Colonic mucosa (tissue), 4 donors: ENCODE data around the gene GNA12. TPM values are rescaled to one million over a fixed set of nuclear protein-coding genes. Genes with fewer than 3 reads are reported as not detected.

Source experiments
- DNase-seq: peaks from one replicate; pipeline ENCODE4 v3.0.0-alpha.2; 2020
- H3K27ac ChIP-seq: fragments of 200-600 bp; one replicate; pipeline ENCODE4 v1.8.0; 2021
- H3K27me3 ChIP-seq: fragments of 200-600 bp; one replicate; pipeline ENCODE4 v1.8.0; 2021
- H3K36me3 ChIP-seq: fragments of 200-600 bp; one replicate; pipeline ENCODE4 v1.8.0; 2021
- H3K4me1 ChIP-seq: fragments of 200-600 bp; one replicate; pipeline ENCODE4 v1.8.0; 2021; ENCODE audit warnings: mild to moderate bottlenecking
- H3K4me3 ChIP-seq: fragments of 200-600 bp; one replicate; pipeline ENCODE4 v1.8.0; 2021
- H3K9ac ChIP-seq, 2 donors: one replicate each; pipeline ENCODE4 v1.7.0; 2013; ENCODE audit warnings: control low read depth in 2 of 2, low read depth in 2 of 2, low read length in 2 of 2
- H3K9me3 ChIP-seq: fragments of 200-600 bp; one replicate; pipeline ENCODE4 v1.8.0; 2021
- intact Hi-C: fragments of 100-400 bp; cut with DNase I; formaldehyde crosslinking; loops from one replicate; pipeline ENCODE4 v1.14.1; 2022
- total RNA-seq, 2 donors: library from RNA; stranded (reverse); fragmentation: NEBNext Ultra II Directional in 1 of 2; extraction: Animal tissue kit (Norgen Biotek cat#: 25700) in 1 of 2; gene quantifications; one replicate each; pipeline ENCODE4 v1.2.1, GENCODE V29; 2021
- TF ChIP-seq, protein P1 (sequence below): fragments of 200-600 bp; IDR thresholded peaks from one replicate; pipeline ENCODE4 v1.8.0; 2022; ENCODE audit warnings: antibody characterized with exemption, mild to moderate bottlenecking
- donor health status: healthy.
- donor health status: DM: no; HTN: no; CAD: no.
- donor health status: DM: no; HTN: no; CAD: no.

GNA12 gene
- total RNA-seq, 2 donors from 2014 or later: 19.7 to 24.8 TPM

DNA sequence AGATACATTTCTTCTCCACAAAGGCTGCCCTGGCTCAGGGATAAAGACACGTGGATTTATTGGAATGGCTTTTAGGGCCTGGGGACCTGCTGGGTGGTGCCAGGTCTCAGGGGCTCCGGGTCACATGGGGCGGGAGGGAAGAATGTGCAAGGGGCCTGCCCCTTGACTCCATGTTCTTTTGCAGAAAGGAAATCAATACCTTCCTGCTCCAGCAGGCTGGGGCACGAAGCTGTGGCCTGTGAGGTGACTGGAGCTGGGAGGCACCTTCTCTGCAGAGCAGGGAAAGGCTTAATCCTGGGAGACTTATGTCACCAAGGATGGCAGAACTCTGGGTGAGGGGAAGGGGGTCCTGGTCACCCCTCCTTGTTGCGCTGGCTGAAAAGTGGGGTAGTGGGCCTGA is 42.3 kb upstream of the GNA12 start:
- H3K9ac ChIP-seq: no peak overlapping the region
- H3K36me3 ChIP-seq: no peaks in the 10 kb centered on the region
- TF ChIP-seq, protein P1, sequence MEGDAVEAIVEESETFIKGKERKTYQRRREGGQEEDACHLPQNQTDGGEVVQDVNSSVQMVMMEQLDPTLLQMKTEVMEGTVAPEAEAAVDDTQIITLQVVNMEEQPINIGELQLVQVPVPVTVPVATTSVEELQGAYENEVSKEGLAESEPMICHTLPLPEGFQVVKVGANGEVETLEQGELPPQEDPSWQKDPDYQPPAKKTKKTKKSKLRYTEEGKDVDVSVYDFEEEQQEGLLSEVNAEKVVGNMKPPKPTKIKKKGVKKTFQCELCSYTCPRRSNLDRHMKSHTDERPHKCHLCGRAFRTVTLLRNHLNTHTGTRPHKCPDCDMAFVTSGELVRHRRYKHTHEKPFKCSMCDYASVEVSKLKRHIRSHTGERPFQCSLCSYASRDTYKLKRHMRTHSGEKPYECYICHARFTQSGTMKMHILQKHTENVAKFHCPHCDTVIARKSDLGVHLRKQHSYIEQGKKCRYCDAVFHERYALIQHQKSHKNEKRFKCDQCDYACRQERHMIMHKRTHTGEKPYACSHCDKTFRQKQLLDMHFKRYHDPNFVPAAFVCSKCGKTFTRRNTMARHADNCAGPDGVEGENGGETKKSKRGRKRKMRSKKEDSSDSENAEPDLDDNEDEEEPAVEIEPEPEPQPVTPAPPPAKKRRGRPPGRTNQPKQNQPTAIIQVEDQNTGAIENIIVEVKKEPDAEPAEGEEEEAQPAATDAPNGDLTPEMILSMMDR: no peak
- H3K27ac ChIP-seq: no peak overlapping the region
- H3K4me3 ChIP-seq: no peak overlapping the region
- H3K27me3 ChIP-seq: peaks cover 17% of the 10 kb centered on the region
- intact Hi-C loops: loop anchor here (5.0 kb wide), 1 partner anchor 266 kb away; no protein-coding TSS in a partner anchor
- no peak for DNase-seq
- no peaks in the 10 kb centered on the region for H3K9me3 ChIP-seq
- H3K4me1 ChIP-seq: no peaks in the 10 kb centered on the region

DNA sequence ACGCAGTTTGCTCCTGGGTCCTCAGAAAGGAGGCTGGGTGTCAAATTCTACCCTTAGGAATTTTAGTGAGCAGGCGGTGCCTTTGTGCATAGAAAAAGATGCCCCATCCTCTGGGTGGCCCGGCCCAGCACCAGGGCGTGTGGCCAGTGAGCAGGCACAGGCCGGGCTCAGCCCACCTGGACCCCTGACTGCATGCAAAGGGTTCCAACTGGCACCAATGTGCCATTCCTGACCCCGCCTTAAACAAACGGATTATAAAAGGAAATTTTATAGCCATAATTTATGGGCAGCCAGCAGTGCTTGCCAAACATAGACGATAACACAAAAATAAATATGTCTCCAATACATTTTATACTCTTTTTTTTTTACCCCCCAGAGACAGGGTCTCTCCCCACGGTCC is 40.1 kb upstream of the GNA12 start:
- DNase-seq: no peak
- Histone ChIP-seq H3K9me3 (no peaks in the 10 kb centered on the region), H3K36me3 (no peaks in the 10 kb centered on the region), H3K27ac (no peak overlapping the region), H3K9ac (no peak overlapping the region), H3K4me3 (no peak overlapping the region), H3K4me1 (no peaks in the 10 kb centered on the region), H3K27me3 (peaks cover 17% of the 10 kb centered on the region)
- TF ChIP-seq, protein P1: no peak
- intact Hi-C loops: no loop called here

DNA sequence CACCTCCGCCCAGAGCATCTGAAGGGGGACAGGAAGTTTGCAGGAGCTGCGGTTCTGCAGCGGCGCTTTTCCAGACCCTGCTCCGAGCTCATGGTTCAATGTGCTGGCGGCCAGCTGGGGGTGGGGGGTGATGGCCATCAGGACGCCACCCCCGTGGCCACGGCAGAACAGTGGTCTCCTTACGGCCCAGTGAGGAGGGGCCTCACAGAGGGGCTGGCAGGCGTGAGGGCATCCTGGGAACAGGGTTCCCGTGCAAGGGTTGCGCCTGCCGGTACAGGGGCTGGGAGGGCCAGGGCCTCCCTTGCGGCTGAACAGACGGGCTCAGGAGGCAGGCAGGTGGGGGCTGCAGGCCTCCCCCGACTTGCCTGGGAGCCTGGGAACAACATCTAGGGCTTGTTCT is 39.0 kb upstream of the GNA12 start:
- TF ChIP-seq, protein P1: no peak
- intact Hi-C loops: no loop called here
- H3K27ac ChIP-seq: no peak overlapping the region
- no peaks in the 10 kb centered on the region for H3K36me3 ChIP-seq
- peaks cover 17% of the 10 kb centered on the region for H3K27me3 ChIP-seq
- DNase-seq: no peak
- no peak overlapping the region for H3K9ac ChIP-seq
- H3K4me3 ChIP-seq: no peak overlapping the region
- no peaks in the 10 kb centered on the region for H3K4me1 ChIP-seq
- no peaks in the 10 kb centered on the region for H3K9me3 ChIP-seq

DNA sequence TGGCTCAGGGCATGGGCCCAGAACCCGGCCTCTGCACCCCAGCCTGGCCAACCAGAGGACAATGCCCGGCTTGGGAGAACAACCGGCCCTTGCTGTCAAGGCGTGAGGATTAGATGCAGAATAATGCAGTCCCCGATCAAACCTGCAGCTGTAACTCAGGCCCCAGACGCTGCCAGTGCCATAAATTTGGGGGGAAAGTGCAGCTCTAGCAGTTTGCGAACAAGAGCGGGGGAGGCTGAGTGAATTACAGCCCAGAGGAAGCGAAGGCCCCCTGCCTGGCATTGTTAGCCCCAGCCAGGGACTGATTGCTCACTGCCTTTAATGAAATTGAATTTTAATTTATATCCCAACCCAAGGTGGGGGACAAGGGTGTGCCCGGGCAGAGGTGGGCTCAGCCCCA is 38.0 kb upstream of the GNA12 start:
- no peak overlapping the region for H3K9ac ChIP-seq
- no peaks in the 10 kb centered on the region for H3K4me1 ChIP-seq
- TF ChIP-seq, protein P1: no peak
- peaks cover 12% of the 10 kb centered on the region for H3K27me3 ChIP-seq
- no peaks in the 10 kb centered on the region for H3K36me3 ChIP-seq
- no peak overlapping the region for H3K27ac ChIP-seq
- no peak overlapping the region for H3K4me3 ChIP-seq
- DNase-seq: no peak
- no peaks in the 10 kb centered on the region for H3K9me3 ChIP-seq
- intact Hi-C loops: no loop called here

DNA sequence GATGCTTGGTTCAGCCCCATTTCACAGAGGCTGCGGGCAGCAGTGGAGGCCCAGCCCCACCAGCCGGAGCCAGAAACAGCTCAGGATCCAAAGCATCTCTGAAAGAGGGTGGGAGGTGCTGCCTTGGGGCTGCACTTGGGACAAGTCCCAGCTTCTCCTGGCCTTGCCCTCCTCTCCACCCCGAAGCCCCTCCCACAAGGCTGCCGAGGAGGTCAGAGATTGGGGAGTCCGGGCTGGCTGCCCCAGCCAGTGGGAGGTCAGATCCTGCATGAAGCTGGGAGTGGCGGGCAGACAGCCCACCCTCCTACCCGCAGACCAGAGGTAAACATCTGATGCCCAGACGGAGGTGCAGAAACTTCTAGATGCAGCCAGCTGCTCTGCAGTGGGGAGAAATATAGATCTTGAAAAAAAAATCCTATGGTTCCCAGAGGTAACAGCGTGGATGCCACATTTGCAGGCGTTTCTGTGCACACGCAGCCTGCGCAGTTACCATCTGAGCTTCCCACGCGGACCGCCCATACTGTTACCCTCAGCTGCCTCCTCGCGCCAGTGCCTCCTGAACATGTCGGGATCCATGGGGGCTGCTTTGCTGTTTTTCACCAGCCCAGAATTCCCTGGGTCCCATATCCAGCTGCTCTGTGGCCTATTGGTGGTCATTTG is 36.9 kb upstream of the GNA12 start:
- no peak for DNase-seq
- TF ChIP-seq, protein P1: no peak
- intact Hi-C loops: no loop called here
- no peaks in the 10 kb centered on the region for H3K9me3 ChIP-seq
- peaks cover 12% of the 10 kb centered on the region for H3K27me3 ChIP-seq
- H3K27ac ChIP-seq: no peak overlapping the region
- no peak overlapping the region for H3K4me3 ChIP-seq
- H3K9ac ChIP-seq: no peak overlapping the region
- no peaks in the 10 kb centered on the region for H3K4me1 ChIP-seq
- H3K36me3 ChIP-seq: no peaks in the 10 kb centered on the region
